Measurements from ENCODE around the gene TFF3.

- TF ChIP-seq EZH2phosphoT487 (IDR thresholded peaks at IDR 0.05; ENCODE audit: borderline replicate concordance, low read depth, low read length), result no peak
- TF ChIP-seq, protein P1, sequence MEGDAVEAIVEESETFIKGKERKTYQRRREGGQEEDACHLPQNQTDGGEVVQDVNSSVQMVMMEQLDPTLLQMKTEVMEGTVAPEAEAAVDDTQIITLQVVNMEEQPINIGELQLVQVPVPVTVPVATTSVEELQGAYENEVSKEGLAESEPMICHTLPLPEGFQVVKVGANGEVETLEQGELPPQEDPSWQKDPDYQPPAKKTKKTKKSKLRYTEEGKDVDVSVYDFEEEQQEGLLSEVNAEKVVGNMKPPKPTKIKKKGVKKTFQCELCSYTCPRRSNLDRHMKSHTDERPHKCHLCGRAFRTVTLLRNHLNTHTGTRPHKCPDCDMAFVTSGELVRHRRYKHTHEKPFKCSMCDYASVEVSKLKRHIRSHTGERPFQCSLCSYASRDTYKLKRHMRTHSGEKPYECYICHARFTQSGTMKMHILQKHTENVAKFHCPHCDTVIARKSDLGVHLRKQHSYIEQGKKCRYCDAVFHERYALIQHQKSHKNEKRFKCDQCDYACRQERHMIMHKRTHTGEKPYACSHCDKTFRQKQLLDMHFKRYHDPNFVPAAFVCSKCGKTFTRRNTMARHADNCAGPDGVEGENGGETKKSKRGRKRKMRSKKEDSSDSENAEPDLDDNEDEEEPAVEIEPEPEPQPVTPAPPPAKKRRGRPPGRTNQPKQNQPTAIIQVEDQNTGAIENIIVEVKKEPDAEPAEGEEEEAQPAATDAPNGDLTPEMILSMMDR (conservative IDR thresholded peaks at IDR 0.05; ENCODE audit: low read length), result no peak
These were observed 5.6 kb upstream of the TFF3 start for GRCh38 chr21:42320791-42321190.
